ENCODE measurements around the gene CYP2R1.
"Not testable (repeated sequence)": the region's sequence is repeated elsewhere in the genome, so short reads cannot be mapped to it uniquely, and the experiment has no call there.

CYP2R1 gene

DNA sequence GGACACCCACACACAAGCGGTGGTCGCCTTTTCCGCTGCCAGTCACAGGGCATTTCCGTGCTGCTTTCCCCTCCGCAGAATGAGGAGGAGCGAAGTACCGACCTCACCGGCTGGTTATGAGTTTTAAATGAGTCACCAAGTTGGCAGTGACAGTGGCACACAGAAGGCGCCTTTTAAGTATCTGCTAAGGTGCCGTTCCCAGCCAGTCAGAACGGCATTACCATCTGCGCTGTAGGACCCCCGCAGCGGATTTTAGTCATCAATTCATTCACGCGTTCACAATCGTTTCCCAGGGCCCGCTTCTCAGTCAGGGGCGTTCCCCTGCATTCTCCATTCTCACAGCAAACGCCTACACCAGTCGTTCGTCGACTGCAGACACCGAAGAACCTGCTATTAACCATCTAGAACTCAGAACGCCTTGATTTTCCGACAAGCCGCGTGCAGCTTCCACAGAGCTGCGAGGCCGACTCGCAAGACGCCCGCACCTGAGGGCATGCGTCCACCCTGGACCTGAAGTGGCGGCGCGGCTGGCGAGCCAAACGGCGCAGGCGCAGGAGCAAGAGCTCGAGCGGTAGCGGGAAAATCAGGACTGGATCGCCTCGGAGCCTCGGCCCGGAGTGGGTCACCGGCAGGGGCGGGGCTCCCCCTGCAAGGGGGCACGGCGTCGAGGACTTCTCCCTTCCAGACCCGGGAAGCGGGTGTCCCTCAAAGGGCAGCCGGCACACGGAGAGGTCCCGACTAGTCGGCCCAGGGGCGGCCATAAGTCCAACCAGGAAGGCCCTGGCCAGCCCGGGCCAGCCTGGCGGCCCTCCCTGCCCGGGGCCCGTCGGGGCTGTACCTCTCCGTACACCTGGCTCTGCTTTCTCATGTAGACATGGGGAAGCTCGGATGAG lies 642 bp downstream of the CYP2R1 start:
- DNase-seq, result peak; percentile 72 to 89

DNA sequence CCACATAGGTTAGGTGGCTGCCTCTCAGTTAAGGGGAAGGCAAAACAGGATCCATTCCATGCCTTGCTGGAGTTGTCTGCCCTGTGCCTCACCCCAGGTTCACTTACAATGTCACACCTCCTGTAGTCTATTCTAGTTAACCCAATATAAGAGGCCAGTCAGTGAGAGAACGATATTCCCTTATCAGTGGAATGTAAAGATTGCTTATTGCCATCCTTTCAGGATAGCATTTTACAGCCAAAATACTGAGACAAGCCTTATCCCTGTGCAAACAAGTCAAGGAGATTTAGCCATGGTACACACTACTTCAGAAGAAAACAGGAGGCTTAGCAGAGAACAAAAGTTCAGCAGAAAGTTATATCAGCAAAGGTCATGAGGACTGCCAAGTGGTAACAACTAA lies 5.5 kb downstream of the CYP2R1 start:
- DNase-seq, result no peak

DNA sequence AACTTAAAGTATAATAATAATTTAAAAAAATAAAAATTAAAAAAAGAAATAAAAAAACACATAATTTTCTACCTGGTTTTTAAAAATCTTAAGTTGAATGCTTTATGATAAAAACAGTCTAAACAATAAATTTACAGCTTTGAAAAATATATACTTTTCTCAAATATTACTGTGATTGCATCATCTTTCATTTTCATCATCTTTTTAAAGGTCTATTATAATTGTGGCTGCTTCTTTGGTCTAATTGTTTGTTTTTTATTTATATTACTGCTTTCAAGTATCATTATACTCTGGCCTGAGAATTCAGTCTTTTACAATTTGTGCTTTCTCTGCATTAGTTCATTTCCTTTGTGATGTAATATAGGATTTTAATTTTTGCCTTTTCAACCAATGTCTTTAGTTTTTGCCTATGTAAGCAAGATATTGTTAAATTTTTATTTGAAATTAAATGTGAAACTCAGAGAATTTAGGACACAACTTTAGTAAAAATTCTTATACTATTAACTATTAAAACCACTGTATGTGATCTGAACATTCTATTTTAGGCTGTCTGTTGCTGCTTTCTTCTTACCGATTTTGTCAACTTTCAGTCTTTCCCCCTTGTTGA lies 7.3 kb downstream of the CYP2R1 start:
- DNase-seq, result no peak

DNA sequence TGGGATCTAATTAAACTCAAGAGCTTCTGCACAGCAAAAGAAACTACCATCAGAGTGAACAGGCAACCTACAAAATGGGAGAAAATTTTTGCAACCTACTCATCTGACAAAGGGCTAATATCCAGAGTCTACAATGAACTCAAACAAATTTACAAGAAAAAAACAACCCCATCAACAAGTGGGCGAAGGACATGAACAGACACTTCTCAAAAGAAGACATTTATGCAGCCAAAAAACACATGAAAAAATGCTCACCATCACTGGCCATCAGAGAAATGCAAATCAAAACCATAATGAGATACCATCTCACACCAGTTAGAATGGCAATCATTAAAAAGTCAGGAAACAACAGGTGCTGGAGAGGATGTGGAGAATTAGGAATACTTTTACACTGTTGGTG lies 8.3 kb downstream of the CYP2R1 start:
- DNase-seq, result not testable (repeated sequence)

DNA sequence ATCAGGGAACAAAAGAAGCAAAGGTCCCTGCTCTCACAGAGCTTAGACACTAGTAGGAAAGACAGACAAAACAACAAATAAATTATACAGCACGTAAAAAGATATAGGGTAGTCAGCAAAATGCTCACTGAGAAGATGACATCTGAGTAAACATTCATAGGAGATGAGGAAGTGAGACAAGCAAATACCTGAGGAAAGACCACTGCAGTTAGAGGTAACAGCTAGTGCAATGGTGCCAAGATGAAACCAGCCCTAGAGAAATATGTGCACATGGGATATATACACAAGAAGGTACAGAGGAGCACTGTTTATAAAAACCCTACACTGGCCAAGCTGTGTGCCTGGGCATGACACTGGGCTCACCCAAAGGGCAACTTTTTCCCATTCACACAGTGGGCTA lies 9.8 kb downstream of the CYP2R1 start:
- DNase-seq, result no peak

DNA sequence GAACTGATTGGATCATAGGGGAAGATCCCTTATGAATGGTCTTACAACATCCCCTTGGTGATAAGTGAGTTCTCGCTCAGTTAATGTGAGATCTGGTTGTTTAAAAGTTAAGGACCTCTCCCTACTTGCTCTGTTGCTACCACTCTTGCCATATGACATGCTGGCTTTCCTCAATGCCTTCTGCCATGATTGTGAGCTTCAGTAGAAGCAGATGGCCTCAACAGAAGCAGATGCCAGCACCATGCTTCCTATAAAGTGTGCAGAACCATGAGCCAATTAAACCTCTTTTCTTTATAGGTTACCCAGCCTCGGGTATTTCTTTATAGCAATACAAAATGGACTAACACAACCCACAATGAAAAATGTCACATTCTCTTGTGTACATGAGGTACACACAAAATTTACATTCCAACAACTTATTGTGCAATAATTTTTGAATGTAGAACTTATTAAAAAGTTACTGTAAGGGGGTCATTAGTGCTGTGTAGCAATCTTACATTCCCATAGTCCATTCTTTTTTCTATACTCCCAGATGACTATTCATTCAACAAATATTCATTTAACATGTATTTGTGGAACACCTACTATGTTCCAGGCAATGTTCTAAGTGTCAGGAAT lies 10.3 kb downstream of the CYP2R1 start:
- DNase-seq, result no peak

DNA sequence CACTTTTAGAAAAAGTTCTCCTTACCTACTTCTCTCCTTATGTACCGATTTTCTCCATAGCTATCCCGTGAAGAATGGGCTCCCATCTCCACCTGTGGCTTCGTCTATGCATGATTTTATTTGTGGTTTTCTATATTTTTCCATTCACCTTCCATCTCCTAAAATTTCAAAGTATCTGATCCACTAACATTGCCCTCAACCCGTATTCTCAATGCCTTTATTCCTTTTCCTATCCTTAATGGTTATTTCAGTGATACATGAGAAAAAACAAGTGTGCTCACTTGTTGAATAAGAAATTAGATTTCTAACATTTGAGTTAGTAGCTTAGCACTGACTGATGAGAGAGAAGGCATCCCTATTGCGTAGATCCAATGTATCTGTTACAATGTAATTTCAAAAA lies 16.9 kb downstream of the CYP2R1 start:
- DNase-seq, result no peak

DNA sequence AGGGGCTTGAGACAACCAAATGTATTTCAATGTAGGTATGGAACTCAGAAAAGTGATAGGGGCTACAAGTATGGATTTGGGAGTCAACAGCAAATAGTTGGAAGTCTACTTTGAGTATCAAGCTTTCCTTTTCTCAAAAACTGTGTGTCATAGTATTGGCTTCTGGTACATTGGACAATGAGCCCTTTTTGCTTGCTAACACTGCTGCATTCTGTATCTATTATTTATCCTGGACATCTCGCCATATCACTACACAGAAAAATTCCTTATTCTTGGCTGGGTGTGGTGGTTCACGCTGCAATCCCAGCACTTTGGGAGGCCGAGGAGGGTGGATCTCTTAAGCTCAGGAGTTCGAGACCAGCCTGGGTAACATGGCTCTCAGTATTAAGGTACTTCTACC lies 18.4 kb downstream of the CYP2R1 start:
- DNase-seq, result no peak

DNA sequence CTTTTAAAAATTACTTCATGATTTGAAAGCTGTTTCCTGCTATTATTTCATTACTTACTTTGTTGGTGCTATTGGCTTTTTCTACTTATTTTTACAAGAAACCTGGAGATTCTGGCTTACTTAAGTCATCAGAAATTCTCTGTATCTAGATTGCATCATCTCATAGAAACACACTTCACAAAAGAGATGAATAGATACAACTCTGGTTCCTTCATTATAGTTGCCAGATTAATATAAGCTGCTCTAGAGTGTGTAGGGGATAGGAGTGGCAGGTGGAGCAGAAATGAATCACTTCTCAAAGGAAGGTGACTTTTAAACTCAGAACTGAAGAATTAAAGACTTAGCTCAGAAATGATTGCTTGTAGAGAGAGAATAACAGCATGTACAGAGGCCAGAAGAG lies 20.0 kb downstream of the CYP2R1 start:
- DNase-seq, result no peak

DNA sequence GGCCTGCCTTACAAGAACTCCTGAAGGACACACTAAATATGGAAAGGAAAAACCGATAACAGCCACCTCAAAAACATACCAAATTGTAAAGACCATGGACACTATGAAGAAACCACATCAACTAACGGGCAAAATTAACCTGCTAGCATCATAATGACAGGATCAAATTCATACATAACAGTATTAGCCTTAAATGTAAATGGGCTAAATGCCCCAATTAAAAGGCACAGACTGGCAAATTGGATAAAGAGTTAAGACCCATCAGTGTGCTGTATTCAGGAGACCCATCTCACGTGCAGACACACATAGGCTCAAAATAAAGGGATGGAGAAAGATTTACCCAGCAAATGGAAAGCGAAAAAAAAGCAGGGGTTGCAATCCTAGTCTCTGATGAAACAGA lies 28.3 kb downstream of the CYP2R1 start:
- not testable (repeated sequence) for DNase-seq

DNA sequence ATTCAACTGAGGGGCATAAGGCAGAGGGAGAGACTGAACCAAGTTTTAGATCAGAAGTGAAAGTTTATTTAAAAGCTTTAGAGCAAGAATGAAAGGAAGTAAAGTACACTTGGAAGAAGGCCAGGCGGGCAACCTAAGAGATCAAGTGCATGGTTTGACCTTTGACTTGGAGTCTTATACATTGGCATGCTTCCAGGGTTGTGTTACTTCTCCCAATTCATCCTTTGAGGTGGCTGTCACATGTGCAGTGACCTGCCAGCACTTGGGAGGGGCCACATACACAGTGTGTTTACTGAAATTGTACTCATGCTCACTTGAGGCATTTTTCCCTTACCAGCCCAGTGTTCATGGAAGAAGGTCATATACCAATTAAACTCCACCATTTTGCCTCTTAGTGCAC lies 30.4 kb downstream of the CYP2R1 start:
- no peak for DNase-seq

DNA sequence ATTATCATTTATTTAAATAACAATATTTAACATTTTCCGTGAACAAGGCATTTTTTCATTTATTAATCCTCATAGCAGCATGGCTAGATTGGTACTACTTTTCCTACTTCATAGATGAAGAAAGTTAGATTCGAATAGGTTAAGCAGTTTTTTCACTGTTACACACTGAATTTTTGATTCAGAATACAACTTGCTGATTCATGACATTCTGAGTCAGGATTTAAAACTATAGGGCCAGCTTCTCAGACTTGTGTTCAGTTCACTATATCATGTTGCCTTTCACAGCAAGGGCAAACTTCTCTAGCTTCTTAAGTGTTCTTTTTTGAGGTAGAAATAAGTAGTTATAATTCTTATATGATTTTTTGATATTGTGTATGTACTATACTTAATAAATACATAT lies 31.5 kb downstream of the CYP2R1 start:
- DNase-seq, result no peak

DNA sequence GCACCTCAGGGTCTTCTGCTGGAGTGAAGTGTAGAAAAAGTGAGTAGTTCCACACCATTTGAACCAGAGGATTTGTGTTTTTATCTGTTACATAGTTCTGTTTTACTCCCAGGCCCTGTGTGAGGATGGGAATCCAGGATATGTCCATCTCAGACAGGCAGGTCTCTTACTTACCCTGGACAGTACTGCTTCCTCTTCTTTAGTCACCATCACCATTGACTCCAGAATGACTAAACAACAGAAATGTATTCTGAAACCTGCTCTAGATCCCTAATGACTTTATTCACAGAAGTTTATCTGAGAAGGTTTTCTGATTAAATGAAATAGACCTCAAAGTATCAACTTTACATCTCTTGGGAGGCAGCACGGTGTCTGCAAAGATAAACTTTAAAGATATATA lies 33.6 kb downstream of the CYP2R1 start:
- no peak for DNase-seq

DNA sequence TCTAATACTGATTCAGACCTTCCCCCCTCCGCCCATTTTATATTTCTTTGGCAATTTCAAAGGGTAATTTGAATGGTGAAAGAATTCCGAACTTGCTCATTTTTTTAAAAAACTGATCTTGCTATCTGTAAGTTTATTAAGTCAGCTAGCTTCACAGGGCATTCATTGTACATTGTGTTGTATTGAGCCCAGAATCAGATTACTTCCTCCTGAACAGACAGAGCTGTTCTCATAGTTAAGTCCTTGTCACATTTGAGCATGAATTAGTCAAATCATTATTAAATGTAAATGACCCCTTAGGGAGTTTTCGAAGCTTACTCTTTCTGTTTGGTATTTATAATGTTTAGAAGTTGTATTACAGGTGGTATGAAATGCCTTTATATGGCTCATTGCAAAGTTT lies 34.4 kb downstream of the CYP2R1 start:
- DNase-seq, result no peak

DNA sequence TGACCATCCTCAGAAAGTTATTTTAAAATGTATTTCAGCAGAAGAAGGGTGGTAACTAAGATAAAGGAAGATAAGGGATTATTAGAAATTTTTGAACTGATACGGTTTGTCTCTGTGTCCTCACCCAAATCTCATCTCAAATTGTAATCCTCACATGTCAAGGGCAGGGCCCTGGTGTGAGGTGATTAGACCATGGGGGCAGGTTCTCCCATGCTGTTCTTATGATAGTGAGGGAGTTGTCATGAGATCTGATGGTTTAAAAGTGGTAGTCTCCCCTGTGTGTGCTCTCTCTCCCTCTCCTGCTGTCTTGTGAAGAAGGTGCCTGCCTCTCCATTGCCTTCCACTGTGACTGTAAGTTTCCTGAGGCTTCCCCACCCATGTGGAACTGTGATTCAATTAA lies 36.1 kb downstream of the CYP2R1 start:
- no peak for DNase-seq

DNA sequence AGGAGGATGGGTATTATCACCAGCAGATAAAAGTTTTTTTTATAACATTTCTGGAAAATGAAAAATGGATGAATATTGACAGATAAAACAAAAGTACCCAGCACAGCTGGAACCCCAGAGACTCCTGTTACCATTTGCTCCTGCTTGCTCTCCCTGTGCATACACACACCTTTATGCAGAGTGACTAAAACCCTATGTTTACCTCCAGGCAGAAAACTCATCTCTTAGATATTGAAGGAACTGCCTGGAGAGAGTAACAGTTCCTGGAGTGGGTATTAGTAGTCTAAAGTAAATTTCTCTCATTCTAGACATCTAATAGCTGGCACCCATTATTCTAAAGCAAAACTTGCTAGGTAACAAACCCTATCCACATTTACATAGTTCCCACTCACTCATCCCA lies 38.0 kb downstream of the CYP2R1 start:
- no peak for DNase-seq

DNA sequence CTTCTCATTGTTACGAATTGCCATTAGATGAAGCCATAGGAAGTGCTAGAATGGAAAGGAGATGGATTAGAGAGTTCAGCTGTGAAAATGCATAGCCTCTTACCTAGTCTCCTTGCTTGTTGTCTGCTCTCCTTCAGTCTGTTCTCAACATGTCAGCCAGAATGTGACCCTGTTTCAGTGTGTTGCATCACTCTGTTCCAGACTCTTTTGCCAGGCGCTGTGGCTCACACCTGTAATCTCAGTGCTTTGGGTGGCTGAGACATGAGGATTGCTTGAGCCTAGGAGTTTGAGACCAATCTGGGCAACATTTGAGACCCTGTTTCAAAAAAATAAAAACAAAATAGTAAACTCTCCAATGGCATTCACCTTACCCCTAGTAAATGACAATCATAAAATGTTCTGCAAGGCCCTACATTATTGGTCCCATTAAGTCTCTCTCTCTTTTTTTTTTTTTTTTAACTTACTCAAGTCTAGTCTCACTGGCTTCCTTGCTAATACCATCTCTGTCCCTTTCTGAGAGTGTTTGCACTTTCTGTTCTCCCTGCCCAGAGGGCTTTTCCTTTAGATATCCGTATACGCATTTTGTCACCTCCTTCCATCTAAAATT lies 39.4 kb downstream of the CYP2R1 start:
- no peak for DNase-seq

DNA sequence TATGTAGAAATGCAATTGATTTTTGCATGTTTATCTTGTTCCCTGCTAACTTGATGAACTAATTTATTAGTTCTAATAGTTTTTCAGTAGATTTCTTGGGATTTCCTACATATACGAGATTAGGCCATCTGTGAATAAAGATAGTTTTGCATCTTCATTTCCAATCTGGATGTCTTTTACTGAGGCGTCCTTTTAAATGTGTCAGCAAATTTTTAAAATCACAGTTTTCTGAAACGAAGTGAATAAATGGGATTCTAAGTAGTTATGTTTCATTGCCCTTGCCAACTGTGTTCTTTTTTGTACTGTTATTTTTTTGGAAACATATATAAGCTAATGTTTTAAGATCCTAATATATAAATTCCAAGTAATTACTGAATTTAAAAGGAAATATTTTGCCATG lies 50.0 kb downstream of the CYP2R1 start:
- no peak for DNase-seq

DNA sequence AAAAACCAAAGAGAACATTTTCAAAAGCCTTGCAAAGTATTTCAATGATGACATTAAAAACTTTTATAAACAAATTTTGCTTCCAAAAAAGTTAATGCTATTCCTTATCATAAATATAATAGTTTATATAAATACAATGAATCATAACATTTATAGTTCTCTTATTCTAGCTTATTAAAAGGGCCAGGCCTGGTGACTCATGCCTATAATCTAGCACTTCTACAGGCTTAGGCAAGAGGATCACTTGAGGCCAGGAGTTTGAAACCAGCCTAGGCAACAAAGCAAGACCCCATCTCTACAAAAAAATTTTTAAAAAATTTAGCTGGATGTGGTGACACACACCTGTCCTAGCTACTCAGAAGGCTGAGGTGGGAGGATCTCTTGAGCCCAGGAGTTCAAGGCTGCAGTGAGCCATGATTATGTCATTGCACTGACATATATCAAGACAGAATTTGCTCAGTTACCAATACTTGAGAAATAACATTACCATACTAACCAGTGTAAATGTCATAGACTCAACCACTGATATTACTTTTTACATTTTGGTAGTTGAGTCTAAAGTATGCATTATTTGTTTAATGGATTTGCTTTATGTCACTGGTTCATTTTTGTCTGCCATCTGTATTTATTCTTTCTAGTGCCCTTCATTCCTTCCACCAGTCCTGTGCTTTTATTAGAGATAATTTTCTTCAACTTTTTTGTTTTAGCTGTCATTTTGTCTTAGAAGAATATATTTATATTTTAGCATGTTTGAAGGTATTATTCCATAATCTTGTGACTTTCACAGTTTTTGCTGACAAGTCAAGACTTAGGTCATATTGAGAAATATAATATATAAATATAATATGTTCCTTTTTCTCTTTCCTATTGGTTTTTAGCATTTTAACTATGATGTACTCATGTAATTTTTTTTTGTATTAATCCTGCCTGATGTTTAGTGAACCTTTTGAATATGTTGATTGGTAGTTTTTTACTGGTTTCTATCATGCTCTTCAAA lies 56.2 kb downstream of the CYP2R1 start:
- DNase-seq, result no peak
